ENCODE data around the gene ANAPC7. TPM values are rescaled to one million over a fixed set of nuclear protein-coding genes. Genes with fewer than 3 reads are reported as not detected.

The ANAPC7 gene
- total RNA-seq, 2 donors from 2014 or later = 25.9 to 45.8 TPM

DNA sequence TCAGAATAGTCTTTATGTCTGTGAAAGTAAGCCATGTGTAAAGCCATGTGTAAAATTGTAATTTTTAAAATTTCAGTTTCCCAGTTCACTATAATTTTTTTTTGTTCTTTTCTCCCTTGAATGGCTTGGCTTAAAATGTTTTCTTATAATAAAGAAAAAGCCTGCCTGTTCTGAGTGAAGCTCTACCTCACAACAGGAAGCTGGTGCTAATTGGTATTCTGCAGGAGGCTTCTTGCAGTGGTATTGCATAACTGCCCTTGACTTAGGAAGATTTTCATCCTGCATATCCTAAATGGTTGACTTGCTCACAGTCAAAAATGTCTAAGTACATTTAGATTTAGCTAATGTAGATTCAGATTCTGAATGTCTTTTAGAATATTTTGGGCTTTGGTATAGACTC, 73.0 kb downstream of the ANAPC7 start:
- ATAC-seq (no peak), DNase-seq (no peak)
- H3K27me3 ChIP-seq = no peaks in the 10 kb centered on the region
- no peak overlapping the region for H3K4me3 ChIP-seq
- intact Hi-C loops (cut with DNase I) = no loop called here
- TF ChIP-seq, protein P1, sequence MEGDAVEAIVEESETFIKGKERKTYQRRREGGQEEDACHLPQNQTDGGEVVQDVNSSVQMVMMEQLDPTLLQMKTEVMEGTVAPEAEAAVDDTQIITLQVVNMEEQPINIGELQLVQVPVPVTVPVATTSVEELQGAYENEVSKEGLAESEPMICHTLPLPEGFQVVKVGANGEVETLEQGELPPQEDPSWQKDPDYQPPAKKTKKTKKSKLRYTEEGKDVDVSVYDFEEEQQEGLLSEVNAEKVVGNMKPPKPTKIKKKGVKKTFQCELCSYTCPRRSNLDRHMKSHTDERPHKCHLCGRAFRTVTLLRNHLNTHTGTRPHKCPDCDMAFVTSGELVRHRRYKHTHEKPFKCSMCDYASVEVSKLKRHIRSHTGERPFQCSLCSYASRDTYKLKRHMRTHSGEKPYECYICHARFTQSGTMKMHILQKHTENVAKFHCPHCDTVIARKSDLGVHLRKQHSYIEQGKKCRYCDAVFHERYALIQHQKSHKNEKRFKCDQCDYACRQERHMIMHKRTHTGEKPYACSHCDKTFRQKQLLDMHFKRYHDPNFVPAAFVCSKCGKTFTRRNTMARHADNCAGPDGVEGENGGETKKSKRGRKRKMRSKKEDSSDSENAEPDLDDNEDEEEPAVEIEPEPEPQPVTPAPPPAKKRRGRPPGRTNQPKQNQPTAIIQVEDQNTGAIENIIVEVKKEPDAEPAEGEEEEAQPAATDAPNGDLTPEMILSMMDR (IDR thresholded peaks at IDR 0.05) = no peak
- TF ChIP-seq POLR2A (IDR thresholded peaks at IDR 0.05) = no peak
- H3K4me1 ChIP-seq = no peaks in the 10 kb centered on the region
- H3K9me3 ChIP-seq = no peaks in the 10 kb centered on the region
- peak overlapping the region in 1 of 4 donors; percentile 19 for H3K27ac ChIP-seq
- peaks cover 3 to 33% of the 10 kb centered on the region in 2 donors for H3K36me3 ChIP-seq (replicated peaks in 1 of 2; ENCODE audit: insufficient read depth in 1 of 2, low read depth in 2 of 2)

GRCh38 chr12:110330124-110330523, 73.4 kb downstream of the ANAPC7 start:
- no peaks in the 10 kb centered on the region for H3K4me1 ChIP-seq
- peak overlapping the region in 1 of 4 donors; percentile 19 for H3K27ac ChIP-seq
- no peak overlapping the region for H3K4me3 ChIP-seq
- TF ChIP-seq, protein P1 (IDR thresholded peaks at IDR 0.05) = no peak
- no peak for TF ChIP-seq POLR2A (IDR thresholded peaks at IDR 0.05)
- DNase-seq (no peak), ATAC-seq (no peak)
- whole genome bisulfite sequencing, 2 donors = 64 to 71% methylated on average over 3 of the region's 3 CpGs
- intact Hi-C loops (cut with DNase I) = no loop called here
- no peaks in the 10 kb centered on the region for H3K9me3 ChIP-seq
- peaks cover 3 to 31% of the 10 kb centered on the region in 2 donors for H3K36me3 ChIP-seq (replicated peaks in 1 of 2; ENCODE audit: insufficient read depth in 1 of 2, low read depth in 2 of 2)
- no peaks in the 10 kb centered on the region for H3K27me3 ChIP-seq

DNA sequence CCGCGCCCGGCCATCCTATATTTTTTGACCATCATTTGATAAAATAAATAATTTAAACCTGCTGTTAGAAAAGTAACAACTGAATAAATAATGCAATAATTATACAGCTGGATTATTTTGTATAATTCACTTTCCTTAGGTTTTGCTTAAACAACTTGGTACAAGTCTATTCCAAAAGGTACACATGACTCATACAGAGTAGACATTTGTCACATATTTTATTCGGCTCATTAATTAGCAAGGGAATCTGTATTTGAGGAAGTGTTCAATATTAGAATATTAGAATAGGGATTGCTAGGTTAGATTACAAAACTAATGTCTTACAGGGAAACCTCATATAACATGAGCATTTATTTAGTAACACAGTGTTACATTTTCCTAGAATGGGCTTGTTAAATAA, 73.8 kb downstream of the ANAPC7 start:
- Histone ChIP-seq H3K4me3 (no peak overlapping the region), H3K36me3 (replicated peaks in 1 of 2; ENCODE audit: insufficient read depth in 1 of 2, low read depth in 2 of 2) (peaks cover 3 to 31% of the 10 kb centered on the region in 2 donors), H3K9me3 (no peaks in the 10 kb centered on the region), H3K27ac (no peak overlapping the region), H3K4me1 (no peaks in the 10 kb centered on the region), H3K27me3 (no peaks in the 10 kb centered on the region)
- DNase-seq (no peak), ATAC-seq (no peak)
- WGBS, 2 donors = 84 to 89% methylated on average over 4 of the region's 4 CpGs
- TF ChIP-seq, protein P1 (IDR thresholded peaks at IDR 0.05) = no peak
- no peak for TF ChIP-seq POLR2A (IDR thresholded peaks at IDR 0.05)
- intact Hi-C loops (cut with DNase I) = no loop called here

Small RNA genes within 50 kb of the gene (small RNA-seq; reads per million reads assigned to genes)
- gene RN7SL769P = not detected

Other genes starting within 250 kb of the ANAPC7 start
- 10 to 100 TPM; 52.7 to 61.6 TPM for gene ATP2A2, start 122.5 kb downstream of the ANAPC7 start, total RNA-seq
- 100 to 1,000 TPM in 1 of 2 donors, 10 to 100 TPM in 1; 48.5 to 101 TPM for gene ARPC3, start 46.6 kb upstream of the ANAPC7 start, total RNA-seq
- gene GPN3, start 64.5 kb upstream of the ANAPC7 start, total RNA-seq = 1 to 10 TPM; 5.6 to 8.0 TPM
- gene FAM216A, start 65.1 kb upstream of the ANAPC7 start, total RNA-seq = 1 to 10 TPM in 1 of 2 donors, under 1 TPM in 1; 0.99 to 2.6 TPM
- gene VPS29, start 98.4 kb upstream of the ANAPC7 start, total RNA-seq = 10 to 100 TPM; 39.2 to 62.0 TPM
- gene RAD9B, start 98.6 kb upstream of the ANAPC7 start, total RNA-seq = 1 to 10 TPM in 1 of 2 donors, not detected in 1; 2.3 TPM
- gene PPTC7, start 179.6 kb upstream of the ANAPC7 start, total RNA-seq = 10 to 100 TPM; 10.1 to 10.5 TPM
- gene TCTN1, start 210.4 kb upstream of the ANAPC7 start, total RNA-seq = 10 to 100 TPM; 54.7 to 95.6 TPM

Measured in body of pancreas (tissue), 4 donors.